SU-DHL-6 (cell line): Measurements from ENCODE around the gene SRRT.
"Not testable (repeated sequence)": the region's sequence is repeated elsewhere in the genome, so short reads cannot be mapped to it uniquely, and the experiment has no call there.

Experiments used
- EZH2phosphoT487 ChIP-seq: fragments of 200-600 bp; sonication (generic), shearing (Covaris generic); conservative IDR thresholded peaks from 2 replicates; pipeline ENCODE4 v1.6.1; 2018; ENCODE audit warnings: mild to moderate bottlenecking, antibody characterized with exemption, low read length, moderate library complexity, mixed read lengths
- TF ChIP-seq, protein P1 (sequence below): fragments of 200-600 bp; sonication (generic); IDR thresholded peaks from one replicate; pipeline ENCODE4 v1.5.1; 2017; ENCODE audit warnings: antibody characterized with exemption, mild to moderate bottlenecking, low read length, moderate library complexity; ENCODE audit not compliant: insufficient read depth, poor library complexity, severe bottlenecking

DNA sequence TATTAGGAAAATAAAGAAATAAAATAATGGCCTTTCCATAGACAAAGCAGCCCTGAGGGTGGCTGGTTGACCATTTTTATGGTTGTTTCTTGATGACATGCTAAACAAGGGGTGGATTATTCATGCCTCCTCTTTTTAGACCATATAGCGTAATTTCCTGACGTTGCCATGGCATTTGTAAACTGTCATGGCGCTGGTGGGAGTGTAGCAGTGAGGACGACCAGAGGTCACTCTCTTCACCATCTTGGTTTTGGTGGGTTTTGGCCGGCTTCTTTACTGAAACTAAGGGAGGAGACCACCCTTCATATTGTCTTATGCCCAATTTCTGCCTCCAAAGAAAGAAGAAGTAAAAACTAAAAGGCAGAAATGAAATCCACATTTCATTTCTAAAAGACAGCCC is 44.4 kb downstream of the SRRT start:
- TF ChIP-seq, protein P1, sequence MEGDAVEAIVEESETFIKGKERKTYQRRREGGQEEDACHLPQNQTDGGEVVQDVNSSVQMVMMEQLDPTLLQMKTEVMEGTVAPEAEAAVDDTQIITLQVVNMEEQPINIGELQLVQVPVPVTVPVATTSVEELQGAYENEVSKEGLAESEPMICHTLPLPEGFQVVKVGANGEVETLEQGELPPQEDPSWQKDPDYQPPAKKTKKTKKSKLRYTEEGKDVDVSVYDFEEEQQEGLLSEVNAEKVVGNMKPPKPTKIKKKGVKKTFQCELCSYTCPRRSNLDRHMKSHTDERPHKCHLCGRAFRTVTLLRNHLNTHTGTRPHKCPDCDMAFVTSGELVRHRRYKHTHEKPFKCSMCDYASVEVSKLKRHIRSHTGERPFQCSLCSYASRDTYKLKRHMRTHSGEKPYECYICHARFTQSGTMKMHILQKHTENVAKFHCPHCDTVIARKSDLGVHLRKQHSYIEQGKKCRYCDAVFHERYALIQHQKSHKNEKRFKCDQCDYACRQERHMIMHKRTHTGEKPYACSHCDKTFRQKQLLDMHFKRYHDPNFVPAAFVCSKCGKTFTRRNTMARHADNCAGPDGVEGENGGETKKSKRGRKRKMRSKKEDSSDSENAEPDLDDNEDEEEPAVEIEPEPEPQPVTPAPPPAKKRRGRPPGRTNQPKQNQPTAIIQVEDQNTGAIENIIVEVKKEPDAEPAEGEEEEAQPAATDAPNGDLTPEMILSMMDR = not testable (repeated sequence)
- not testable (repeated sequence) for TF ChIP-seq EZH2phosphoT487
